ENCODE data around the gene HMG20B. TPM values are rescaled to one million over a fixed set of nuclear protein-coding genes. Genes with fewer than 3 reads are reported as not detected.
A peak's percentile ranks its signal among the peaks of the same experiment; 100 is the strongest.
"Not testable (repeated sequence)": the region's sequence is repeated elsewhere in the genome, so short reads cannot be mapped to it uniquely, and the experiment has no call there.

HMG20B gene
- total and polyA plus RNA-seq, 4 donors: 25.7 to 87.6 (median 68.1) TPM

DNA sequence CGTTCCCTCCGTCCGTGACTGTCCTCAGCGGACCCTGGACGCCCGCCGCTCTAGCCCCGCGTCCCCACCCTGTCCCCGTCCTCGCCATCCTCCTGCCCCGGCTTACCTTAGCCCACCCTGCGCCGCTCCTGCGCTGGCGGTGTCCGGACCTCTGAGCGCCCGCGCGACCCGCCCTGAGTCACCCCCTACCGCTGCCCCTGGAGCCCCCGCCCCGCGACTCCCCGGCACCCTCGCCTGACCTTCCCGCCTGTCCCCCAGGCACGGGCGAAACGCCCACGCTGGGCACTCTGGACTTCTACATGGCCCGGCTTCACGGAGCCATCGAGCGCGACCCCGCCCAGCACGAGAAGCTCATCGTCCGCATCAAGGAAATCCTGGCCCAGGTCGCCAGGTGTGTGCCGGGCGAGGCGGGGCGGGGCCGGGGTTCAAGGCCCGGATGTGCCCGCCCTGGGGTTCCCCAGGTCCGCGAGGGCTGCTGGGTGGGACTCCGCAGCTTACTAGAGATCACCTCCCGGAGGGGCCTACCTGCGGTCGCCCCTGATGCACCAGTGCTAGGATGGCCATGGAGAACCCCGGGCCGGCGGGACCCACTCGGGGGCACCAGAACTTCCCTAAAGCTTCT, 5.1 kb downstream of the HMG20B start:
- Histone ChIP-seq H3K27me3 (ENCODE audit: control insufficient read depth, insufficient read depth, low read length) (no peaks in the 10 kb centered on the region), H3K27ac (ENCODE audit: low read depth, low read length) (no peak overlapping the region), H3K4me3 (ENCODE audit: low read depth, low read length) (no peak overlapping the region), H3K4me1 (ENCODE audit: control insufficient read depth, insufficient read depth, low read length) (peaks cover 34% of the 10 kb centered on the region), H3K36me3 (ENCODE audit: control insufficient read depth, insufficient read depth, low read length) (peaks cover 35% of the 10 kb centered on the region), H3K9me3 (ENCODE audit: control insufficient read depth, insufficient read depth, low read length) (no peaks in the 10 kb centered on the region)
- peak in 1 of 6 donors; percentile 16 for DNase-seq (ENCODE audit: low read depth in 4 of 6, low spot score in 6 of 6)
- 44% methylated on average over 59 of the region's 60 CpGs for WGBS (ENCODE audit: insufficient coverage)

DNA sequence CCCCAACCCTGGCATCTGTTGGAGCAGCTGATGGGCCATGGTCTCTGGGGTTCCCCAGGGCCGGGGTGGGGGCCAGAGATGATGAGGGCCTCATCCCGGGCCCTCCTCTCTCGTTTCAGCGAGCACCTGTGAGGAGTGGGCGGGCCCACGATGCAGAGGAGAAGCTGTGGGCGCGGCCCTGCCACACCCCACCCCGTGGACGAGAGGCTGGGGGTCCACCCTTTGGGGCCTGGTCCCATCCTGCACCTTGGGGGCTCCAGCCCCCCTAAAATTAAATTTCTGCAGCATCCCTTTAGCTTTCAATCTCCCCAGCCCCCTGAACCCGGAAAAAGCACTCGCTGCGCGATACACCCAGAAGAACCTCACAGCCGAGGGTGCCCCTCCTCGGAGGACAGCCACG, 5.6 kb downstream of the HMG20B start:
- Histone ChIP-seq H3K4me3 (ENCODE audit: low read depth, low read length) (no peak overlapping the region), H3K4me1 (ENCODE audit: control insufficient read depth, insufficient read depth, low read length) (peaks cover 29% of the 10 kb centered on the region), H3K27me3 (ENCODE audit: control insufficient read depth, insufficient read depth, low read length) (peaks cover 3% of the 10 kb centered on the region), H3K9me3 (ENCODE audit: control insufficient read depth, insufficient read depth, low read length) (no peaks in the 10 kb centered on the region), H3K27ac (ENCODE audit: low read depth, low read length) (no peak overlapping the region), H3K36me3 (ENCODE audit: control insufficient read depth, insufficient read depth, low read length) (peaks cover 35% of the 10 kb centered on the region)
- WGBS (ENCODE audit: insufficient coverage): 74% methylated on average over 17 of the region's 17 CpGs
- no peak for DNase-seq (ENCODE audit: low read depth in 4 of 6, low spot score in 6 of 6)

DNA sequence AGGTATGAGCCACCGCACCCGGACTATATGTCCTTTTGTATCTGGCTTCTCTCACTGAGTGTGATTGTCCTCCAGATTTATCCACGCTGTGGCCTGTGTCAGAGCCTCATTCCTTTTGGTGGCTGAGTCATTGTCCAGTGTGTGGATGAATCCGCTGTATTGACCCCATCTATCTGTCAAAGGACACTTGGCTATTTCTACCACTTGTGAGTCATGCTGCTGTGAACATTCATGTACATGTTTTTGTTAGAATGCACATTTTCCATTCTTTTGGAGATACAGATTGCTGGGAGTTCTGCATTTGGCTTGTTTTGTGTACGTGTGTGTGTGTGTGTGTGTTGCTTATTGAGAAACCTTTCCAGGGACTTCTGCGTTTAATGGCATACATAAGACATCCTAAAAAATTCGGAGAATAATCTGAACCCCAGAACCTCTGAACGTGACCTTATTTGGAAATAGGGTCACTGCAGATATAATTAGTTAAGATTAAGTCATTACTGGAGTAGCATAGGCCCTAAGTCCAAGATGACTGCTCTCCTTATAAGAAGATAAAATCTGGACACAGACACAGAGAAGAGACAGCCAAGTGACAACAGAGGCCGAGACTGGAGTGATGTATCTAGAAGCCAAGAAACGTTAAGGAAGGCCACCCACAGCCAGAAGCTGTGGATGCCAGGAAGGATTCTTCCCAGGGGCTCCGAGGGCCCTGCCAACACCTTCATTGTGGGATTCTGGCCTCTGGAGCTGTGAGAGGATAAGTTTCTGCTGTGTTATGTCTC, 7.6 kb downstream of the HMG20B start:
- WGBS (ENCODE audit: insufficient coverage): 55% methylated on average over 6 of the region's 11 CpGs
- H3K27ac ChIP-seq (ENCODE audit: low read depth, low read length): no peak overlapping the region
- H3K36me3 ChIP-seq (ENCODE audit: control insufficient read depth, insufficient read depth, low read length): peaks cover 23% of the 10 kb centered on the region
- H3K4me1 ChIP-seq (ENCODE audit: control insufficient read depth, insufficient read depth, low read length): peaks cover 15% of the 10 kb centered on the region
- H3K27me3 ChIP-seq (ENCODE audit: control insufficient read depth, insufficient read depth, low read length): peaks cover 14% of the 10 kb centered on the region
- peak in 1 of 6 donors; percentile 35 for DNase-seq (ENCODE audit: low read depth in 4 of 6, low spot score in 6 of 6)
- H3K9me3 ChIP-seq (ENCODE audit: control insufficient read depth, insufficient read depth, low read length): no peaks in the 10 kb centered on the region
- H3K4me3 ChIP-seq (ENCODE audit: low read depth, low read length): no peak overlapping the region

DNA sequence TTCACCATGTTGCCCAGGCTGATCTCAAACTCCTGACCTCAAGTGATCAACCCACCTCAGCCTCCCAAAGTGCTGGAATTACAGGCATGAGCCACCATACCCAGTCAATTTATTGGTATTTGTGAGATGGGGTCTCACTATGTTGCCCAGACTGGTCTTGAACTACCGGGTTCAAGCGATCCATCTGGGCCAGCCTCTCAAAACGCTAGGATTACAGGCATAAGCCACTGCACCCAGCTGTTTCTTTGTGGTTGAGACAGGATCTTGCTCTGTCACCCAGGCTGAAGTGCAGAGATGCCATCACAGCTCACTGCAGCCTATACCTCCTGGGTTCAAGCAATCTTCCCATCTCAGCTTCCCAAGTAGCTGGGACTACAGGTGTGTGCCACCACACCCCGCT, 9.0 kb downstream of the HMG20B start:
- Histone ChIP-seq H3K27me3 (ENCODE audit: control insufficient read depth, insufficient read depth, low read length) (peaks cover 27% of the 10 kb centered on the region), H3K36me3 (ENCODE audit: control insufficient read depth, insufficient read depth, low read length) (peaks cover 11% of the 10 kb centered on the region)
- not testable (repeated sequence) for H3K4me3 ChIP-seq (ENCODE audit: low read depth, low read length); H3K27ac ChIP-seq (ENCODE audit: low read depth, low read length); H3K9me3 ChIP-seq (ENCODE audit: control insufficient read depth, insufficient read depth, low read length); DNase-seq (ENCODE audit: low read depth in 4 of 6, low spot score in 6 of 6); H3K4me1 ChIP-seq (ENCODE audit: control insufficient read depth, insufficient read depth, low read length)
- 69% methylated on average over 4 of the region's 4 CpGs for WGBS (ENCODE audit: insufficient coverage)

DNA sequence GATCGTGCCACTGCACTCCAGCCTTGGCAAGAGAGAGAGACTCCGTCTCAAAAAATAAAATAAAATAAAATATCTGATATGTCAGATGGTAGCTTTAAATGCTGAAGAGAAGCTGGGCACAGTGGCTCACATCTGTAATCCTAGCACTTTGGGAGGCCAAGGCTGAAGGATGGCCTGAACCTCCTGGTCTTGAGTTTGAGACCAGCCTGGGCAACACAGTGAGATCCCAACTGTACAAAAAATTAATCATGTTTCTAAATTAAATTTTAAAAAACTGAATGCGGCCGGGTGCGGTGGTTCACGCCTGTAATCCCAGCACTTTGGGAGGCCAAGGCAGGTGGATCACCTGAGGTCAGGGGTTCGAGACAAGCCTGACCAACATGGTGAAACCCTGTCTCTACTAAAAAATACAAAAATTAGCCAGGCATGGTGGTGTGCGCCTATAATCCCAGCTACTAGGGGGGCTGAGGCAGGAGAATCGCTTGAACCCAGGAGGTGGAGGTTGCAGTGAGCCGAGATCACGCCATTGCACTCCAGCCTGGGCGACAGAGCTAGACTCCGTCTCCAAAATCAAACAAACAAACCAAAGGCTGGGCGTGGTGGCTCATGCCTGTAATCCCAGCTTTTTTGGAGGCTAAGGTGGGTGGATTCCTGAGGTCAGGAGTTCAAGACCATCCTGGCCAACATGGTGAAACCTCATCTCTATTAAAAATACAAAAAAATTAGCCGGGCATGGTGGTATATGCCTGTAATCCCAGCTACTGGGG, 11.5 kb downstream of the HMG20B start:
- H3K9me3 ChIP-seq (ENCODE audit: control insufficient read depth, insufficient read depth, low read length); DNase-seq (ENCODE audit: low read depth in 4 of 6, low spot score in 6 of 6); H3K36me3 ChIP-seq (ENCODE audit: control insufficient read depth, insufficient read depth, low read length); H3K4me3 ChIP-seq (ENCODE audit: low read depth, low read length); H3K4me1 ChIP-seq (ENCODE audit: control insufficient read depth, insufficient read depth, low read length); H3K27ac ChIP-seq (ENCODE audit: low read depth, low read length): not testable (repeated sequence)
- peaks cover 29% of the 10 kb centered on the region for H3K27me3 ChIP-seq (ENCODE audit: control insufficient read depth, insufficient read depth, low read length)
- 100% methylated on average over 3 of the region's 15 CpGs for WGBS (ENCODE audit: insufficient coverage)

DNA sequence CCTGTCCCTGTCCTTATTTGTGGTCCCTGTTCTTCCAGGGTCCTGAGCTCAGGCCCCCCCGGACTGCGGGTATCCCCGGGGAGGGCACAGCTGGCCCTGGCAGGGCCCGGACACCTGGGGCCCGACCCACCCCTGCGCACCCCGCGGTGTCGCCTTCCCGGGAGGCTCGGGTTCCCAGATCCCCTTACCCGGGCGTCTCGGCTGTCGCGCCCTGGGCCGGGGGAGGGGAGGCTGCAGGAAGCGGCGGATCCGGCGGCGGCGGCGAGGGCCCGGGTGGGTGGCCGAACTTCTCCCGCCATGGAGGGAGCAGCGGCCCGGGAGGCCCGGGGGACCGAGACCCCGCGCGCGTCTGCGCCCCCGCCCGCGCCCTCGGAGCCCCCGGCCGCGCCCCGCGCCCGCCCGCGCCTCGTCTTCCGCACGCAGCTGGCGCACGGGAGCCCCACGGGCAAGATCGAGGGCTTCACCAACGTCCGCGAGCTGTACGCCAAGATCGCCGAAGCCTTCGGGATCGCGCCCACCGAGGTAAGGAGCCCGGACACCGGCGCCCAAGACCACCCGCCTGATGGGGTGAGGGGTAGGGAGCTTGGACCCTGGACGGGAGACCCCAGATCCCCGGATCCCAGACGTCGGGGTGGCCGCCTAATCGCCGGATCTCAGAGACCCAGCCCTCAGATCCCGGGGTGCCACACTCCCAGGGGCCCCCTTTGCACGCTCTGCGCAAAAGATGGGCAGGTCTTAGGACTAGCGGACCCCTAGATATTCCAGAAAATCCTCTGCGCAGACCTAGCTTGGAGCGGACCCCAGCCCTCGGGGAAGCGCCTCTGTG, 12.8 kb downstream of the HMG20B start, which contains the start of gene GIPC3:
TSS of gene GIPC3 (plus strand) at position 178 of the 826 bp plus-strand sequence. CDS start at position 298, 120 bp downstream.
- Histone ChIP-seq H3K4me3 (ENCODE audit: low read depth, low read length) (no peak within 1 kb of the TSS), H3K27ac (ENCODE audit: low read depth, low read length) (no peak within 1 kb of the TSS), H3K4me1 (ENCODE audit: control insufficient read depth, insufficient read depth, low read length) (peaks cover 9% of the 10 kb centered on the region), H3K9me3 (ENCODE audit: control insufficient read depth, insufficient read depth, low read length) (no peaks in the 10 kb centered on the region), H3K36me3 (ENCODE audit: control insufficient read depth, insufficient read depth, low read length) (peaks cover 4% of the 10 kb centered on the region), H3K27me3 (ENCODE audit: control insufficient read depth, insufficient read depth, low read length) (peaks cover 29% of the 10 kb centered on the region)
- DNase-seq (ENCODE audit: low read depth in 4 of 6, low spot score in 6 of 6): no peak
- WGBS (ENCODE audit: insufficient coverage): 5% methylated on average over 84 of the region's 84 CpGs

DNA sequence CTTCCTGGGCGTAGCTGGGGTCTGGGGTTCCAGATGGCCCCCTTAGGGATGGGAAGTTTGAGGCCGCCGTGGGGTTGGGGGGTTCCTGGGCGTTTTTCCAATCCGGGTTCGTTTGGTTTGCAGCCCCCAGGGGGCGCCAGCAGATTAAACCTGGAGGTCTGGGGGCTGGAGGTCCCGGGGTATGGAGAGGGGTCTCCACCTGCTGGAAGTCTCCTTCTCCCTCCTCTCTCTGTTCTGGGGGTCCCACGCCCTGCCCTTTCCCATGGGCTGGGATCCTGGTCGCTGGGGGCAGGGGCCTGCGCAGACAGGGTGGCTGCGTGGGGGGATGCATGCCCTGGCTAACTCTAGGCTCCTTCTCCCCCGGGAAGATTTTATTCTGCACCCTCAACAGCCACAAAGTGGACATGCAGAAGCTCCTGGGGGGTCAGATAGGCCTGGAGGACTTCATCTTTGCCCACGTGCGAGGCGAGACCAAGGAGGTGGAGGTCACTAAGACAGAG, 13.4 kb downstream of the HMG20B start:
- peaks cover 29% of the 10 kb centered on the region for H3K27me3 ChIP-seq (ENCODE audit: control insufficient read depth, insufficient read depth, low read length)
- H3K36me3 ChIP-seq (ENCODE audit: control insufficient read depth, insufficient read depth, low read length): peaks cover 4% of the 10 kb centered on the region

DNA sequence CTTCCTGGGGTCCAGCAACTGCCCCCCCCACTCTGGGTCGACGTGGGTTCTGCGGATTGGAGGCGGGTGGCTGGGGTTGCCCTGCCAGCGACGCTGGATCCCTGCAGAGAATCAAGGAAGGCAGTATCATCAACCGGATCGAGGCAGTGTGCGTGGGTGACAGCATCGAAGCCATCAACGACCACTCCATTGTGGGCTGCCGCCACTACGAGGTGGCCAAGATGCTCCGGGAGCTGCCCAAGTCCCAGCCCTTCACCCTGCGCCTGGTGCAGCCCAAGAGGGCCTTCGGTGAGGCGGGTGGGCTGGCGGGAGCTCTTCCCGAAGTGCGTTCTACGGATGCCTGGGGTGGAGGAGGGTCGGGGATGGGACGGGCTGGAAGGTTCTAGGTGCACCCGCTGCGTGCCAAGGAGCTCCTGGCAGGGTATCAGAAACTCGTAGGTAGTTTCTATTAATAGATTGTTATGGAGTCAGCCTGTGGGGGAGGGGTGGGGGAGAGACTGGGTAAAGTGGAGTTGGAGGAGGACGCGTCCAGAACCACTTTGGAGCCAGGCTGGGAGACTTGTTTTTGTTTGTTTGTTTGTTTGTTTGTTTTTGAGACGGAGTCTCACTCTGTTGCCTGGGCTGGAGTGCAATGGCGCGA, 14.1 kb downstream of the HMG20B start:
- Histone ChIP-seq H3K9me3 (ENCODE audit: control insufficient read depth, insufficient read depth, low read length) (no peaks in the 10 kb centered on the region), H3K4me3 (ENCODE audit: low read depth, low read length) (no peak overlapping the region), H3K36me3 (ENCODE audit: control insufficient read depth, insufficient read depth, low read length) (peaks cover 4% of the 10 kb centered on the region), H3K27me3 (ENCODE audit: control insufficient read depth, insufficient read depth, low read length) (peaks cover 29% of the 10 kb centered on the region), H3K4me1 (ENCODE audit: control insufficient read depth, insufficient read depth, low read length) (peaks cover 9% of the 10 kb centered on the region), H3K27ac (ENCODE audit: low read depth, low read length) (no peak overlapping the region)
- DNase-seq (ENCODE audit: low read depth in 4 of 6, low spot score in 6 of 6): no peak
- whole genome bisulfite sequencing (ENCODE audit: insufficient coverage): 63% methylated on average over 28 of the region's 31 CpGs

More for the DNA sequence above, 13.4 kb downstream of the HMG20B start:
- no peak for DNase-seq (ENCODE audit: low read depth in 4 of 6, low spot score in 6 of 6)
- Histone ChIP-seq H3K27ac (ENCODE audit: low read depth, low read length) (no peak overlapping the region), H3K9me3 (ENCODE audit: control insufficient read depth, insufficient read depth, low read length) (no peaks in the 10 kb centered on the region), H3K4me3 (ENCODE audit: low read depth, low read length) (no peak overlapping the region), H3K4me1 (ENCODE audit: control insufficient read depth, insufficient read depth, low read length) (peaks cover 9% of the 10 kb centered on the region)
- WGBS (ENCODE audit: insufficient coverage): 27% methylated on average over 9 of the region's 16 CpGs

Measured in spinal cord (tissue), 10 donors.